Measurements from ENCODE around the gene SPAG16. TPM values are rescaled to one million over a fixed set of nuclear protein-coding genes. Genes with fewer than 3 reads are reported as not detected.
"Not testable (repeated sequence)": the region's sequence is repeated elsewhere in the genome, so short reads cannot be mapped to it uniquely, and the experiment has no call there.

SPAG16 gene
- total RNA-seq, 1 experiment from 2014 or later: 13.0 TPM

DNA sequence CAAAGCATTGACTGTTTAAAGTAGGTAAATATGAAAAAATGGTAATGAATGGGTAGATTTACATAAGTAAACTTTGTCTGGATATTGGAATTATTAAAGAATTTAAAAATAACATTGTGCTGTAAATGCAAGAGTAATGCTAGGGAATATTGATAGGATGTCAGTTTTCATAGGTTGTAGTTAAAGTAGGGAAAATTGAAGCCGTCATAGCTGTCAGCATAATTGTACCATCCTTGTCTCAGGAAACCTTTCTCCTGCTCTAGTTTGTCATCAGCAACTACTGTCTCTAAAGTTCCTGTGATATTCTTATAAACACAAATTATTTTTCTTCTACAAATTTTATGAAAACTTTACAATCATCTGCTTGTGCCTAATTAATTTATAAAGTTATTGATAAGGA lies 10.1 kb upstream of the SPAG16 start:
- no peak overlapping the region for H3K27ac ChIP-seq (ENCODE audit: low read length)
- intact Hi-C loops (cut with micrococcal nuclease; ENCODE audit: unreplicated experiment) (no loop called here), in situ Hi-C loops (cut with HindIII; ENCODE audit: low pct_unique_long_range_greater_than_20kb, low sequenced_read_pairs) (no loop called here)
- ChIA-PET CTCF (no interaction called here), POLR2A (no interaction called here)
- no peaks in the 10 kb centered on the region for H3K36me3 ChIP-seq (ENCODE audit: control insufficient read depth, insufficient read depth, low read length)
- H3K9me3 ChIP-seq (ENCODE audit: control insufficient read depth, insufficient read depth, low read depth, low read length): no peaks in the 10 kb centered on the region
- ATAC-seq (no peak), DNase-seq (ENCODE audit: low read depth, low spot score) (no peak)
- TF ChIP-seq, protein P1, sequence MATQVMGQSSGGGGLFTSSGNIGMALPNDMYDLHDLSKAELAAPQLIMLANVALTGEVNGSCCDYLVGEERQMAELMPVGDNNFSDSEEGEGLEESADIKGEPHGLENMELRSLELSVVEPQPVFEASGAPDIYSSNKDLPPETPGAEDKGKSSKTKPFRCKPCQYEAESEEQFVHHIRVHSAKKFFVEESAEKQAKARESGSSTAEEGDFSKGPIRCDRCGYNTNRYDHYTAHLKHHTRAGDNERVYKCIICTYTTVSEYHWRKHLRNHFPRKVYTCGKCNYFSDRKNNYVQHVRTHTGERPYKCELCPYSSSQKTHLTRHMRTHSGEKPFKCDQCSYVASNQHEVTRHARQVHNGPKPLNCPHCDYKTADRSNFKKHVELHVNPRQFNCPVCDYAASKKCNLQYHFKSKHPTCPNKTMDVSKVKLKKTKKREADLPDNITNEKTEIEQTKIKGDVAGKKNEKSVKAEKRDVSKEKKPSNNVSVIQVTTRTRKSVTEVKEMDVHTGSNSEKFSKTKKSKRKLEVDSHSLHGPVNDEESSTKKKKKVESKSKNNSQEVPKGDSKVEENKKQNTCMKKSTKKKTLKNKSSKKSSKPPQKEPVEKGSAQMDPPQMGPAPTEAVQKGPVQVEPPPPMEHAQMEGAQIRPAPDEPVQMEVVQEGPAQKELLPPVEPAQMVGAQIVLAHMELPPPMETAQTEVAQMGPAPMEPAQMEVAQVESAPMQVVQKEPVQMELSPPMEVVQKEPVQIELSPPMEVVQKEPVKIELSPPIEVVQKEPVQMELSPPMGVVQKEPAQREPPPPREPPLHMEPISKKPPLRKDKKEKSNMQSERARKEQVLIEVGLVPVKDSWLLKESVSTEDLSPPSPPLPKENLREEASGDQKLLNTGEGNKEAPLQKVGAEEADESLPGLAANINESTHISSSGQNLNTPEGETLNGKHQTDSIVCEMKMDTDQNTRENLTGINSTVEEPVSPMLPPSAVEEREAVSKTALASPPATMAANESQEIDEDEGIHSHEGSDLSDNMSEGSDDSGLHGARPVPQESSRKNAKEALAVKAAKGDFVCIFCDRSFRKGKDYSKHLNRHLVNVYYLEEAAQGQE (IDR thresholded peaks at IDR 0.05; ENCODE audit: insufficient read depth in 1 of 2, low read depth in 2 of 2, low read length in 1 of 2): no peak
- no peak for TF ChIP-seq POLR2AphosphoS5 (IDR thresholded peaks at IDR 0.05; ENCODE audit: low read depth, low read length)
- no peak for TF ChIP-seq TCF7L2 (IDR thresholded peaks at IDR 0.05; ENCODE audit: low read depth, low read length)
- TF ChIP-seq, protein P2, sequence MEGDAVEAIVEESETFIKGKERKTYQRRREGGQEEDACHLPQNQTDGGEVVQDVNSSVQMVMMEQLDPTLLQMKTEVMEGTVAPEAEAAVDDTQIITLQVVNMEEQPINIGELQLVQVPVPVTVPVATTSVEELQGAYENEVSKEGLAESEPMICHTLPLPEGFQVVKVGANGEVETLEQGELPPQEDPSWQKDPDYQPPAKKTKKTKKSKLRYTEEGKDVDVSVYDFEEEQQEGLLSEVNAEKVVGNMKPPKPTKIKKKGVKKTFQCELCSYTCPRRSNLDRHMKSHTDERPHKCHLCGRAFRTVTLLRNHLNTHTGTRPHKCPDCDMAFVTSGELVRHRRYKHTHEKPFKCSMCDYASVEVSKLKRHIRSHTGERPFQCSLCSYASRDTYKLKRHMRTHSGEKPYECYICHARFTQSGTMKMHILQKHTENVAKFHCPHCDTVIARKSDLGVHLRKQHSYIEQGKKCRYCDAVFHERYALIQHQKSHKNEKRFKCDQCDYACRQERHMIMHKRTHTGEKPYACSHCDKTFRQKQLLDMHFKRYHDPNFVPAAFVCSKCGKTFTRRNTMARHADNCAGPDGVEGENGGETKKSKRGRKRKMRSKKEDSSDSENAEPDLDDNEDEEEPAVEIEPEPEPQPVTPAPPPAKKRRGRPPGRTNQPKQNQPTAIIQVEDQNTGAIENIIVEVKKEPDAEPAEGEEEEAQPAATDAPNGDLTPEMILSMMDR (IDR thresholded peaks at IDR 0.05): no peak
- no peak for TF ChIP-seq SIN3A (IDR thresholded peaks at IDR 0.05; ENCODE audit: borderline replicate concordance, insufficient read depth, low read depth, low read length)
- BruUV-seq (replicated peaks): no TSS peak
- H3K27me3 ChIP-seq (ENCODE audit: control insufficient read depth, insufficient read depth, low read length): no peaks in the 10 kb centered on the region
- no peak overlapping the region for H3K4me3 ChIP-seq (ENCODE audit: low read depth in 2 of 2, low read length in 2 of 2)
- H3K4me1 ChIP-seq (ENCODE audit: control insufficient read depth, insufficient read depth, low read length): no peaks in the 10 kb centered on the region

DNA sequence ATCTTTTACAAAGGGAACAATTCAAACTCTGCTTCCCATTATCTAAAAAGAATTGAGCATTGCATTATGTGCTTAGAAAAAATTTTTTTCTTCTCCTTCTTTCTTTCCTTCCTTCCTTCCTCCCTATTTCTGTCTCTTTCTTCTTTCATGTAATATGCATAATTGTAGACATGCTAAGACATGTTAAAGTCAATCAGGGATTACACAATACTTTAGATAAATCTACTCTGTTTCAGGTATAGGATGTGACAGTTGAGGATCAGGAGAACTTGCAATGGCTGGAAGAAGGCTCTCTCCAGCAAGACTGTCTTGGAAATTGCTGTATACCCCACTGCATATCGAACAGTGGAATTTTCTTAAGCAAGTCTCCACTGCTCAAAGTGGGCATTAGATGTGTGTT lies 9.0 kb upstream of the SPAG16 start:
- Histone ChIP-seq H3K36me3 (ENCODE audit: control insufficient read depth, insufficient read depth, low read length) (no peaks in the 10 kb centered on the region), H3K27me3 (ENCODE audit: control insufficient read depth, insufficient read depth, low read length) (no peaks in the 10 kb centered on the region), H3K27ac (ENCODE audit: low read length) (no peak overlapping the region), H3K4me3 (ENCODE audit: low read depth in 2 of 2, low read length in 2 of 2) (no peak overlapping the region), H3K9me3 (ENCODE audit: control insufficient read depth, insufficient read depth, low read depth, low read length) (no peaks in the 10 kb centered on the region), H3K4me1 (ENCODE audit: control insufficient read depth, insufficient read depth, low read length) (no peaks in the 10 kb centered on the region)
- no TSS peak for BruUV-seq (replicated peaks)
- POLR2A ChIA-PET: no interaction called here
- ATAC-seq: no peak
- in situ Hi-C loops (cut with HindIII; ENCODE audit: low pct_unique_long_range_greater_than_20kb, low sequenced_read_pairs) (no loop called here), intact Hi-C loops (cut with micrococcal nuclease; ENCODE audit: unreplicated experiment) (no loop called here)
- TF ChIP-seq SIN3A (IDR thresholded peaks at IDR 0.05; ENCODE audit: borderline replicate concordance, insufficient read depth, low read depth, low read length) (no peak), TCF7L2 (IDR thresholded peaks at IDR 0.05; ENCODE audit: low read depth, low read length) (no peak), POLR2AphosphoS5 (IDR thresholded peaks at IDR 0.05; ENCODE audit: low read depth, low read length) (no peak)
- TF ChIP-seq, protein P1 (IDR thresholded peaks at IDR 0.05; ENCODE audit: insufficient read depth in 1 of 2, low read depth in 2 of 2, low read length in 1 of 2): no peak
- TF ChIP-seq, protein P2 (IDR thresholded peaks at IDR 0.05): no peak
- DNase-seq (ENCODE audit: low read depth, low spot score): no peak
- CTCF ChIA-PET: no interaction called here

DNA sequence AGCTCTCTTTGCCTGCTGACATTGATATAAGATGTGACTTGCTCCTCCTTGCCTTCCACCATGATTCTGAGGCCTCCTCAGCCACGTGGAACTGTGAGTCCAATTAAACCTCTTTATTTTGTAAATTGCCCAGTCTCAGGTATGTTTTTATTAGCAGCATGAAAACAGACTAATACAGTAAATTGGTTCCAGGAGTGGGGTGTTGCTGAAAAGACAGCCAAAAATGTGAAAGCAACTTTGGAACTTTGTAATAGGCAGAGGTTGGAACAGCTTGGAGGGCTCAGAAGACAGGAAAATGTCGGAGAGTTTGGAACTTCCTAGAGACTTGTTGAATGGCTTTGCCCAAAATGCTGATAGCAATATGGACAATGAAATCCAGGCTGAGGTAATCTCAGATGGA lies 7.1 kb upstream of the SPAG16 start:
- DNase-seq (ENCODE audit: low read depth, low spot score); BruUV-seq (replicated peaks); CTCF ChIA-PET; ATAC-seq; H3K36me3 ChIP-seq (ENCODE audit: control insufficient read depth, insufficient read depth, low read length); POLR2A ChIA-PET; H3K4me1 ChIP-seq (ENCODE audit: control insufficient read depth, insufficient read depth, low read length); H3K4me3 ChIP-seq (ENCODE audit: low read depth in 2 of 2, low read length in 2 of 2); H3K27me3 ChIP-seq (ENCODE audit: control insufficient read depth, insufficient read depth, low read length); in situ Hi-C loops (cut with HindIII; ENCODE audit: low pct_unique_long_range_greater_than_20kb, low sequenced_read_pairs); H3K27ac ChIP-seq (ENCODE audit: low read length); H3K9me3 ChIP-seq (ENCODE audit: control insufficient read depth, insufficient read depth, low read depth, low read length); intact Hi-C loops (cut with micrococcal nuclease; ENCODE audit: unreplicated experiment): not testable (repeated sequence)

Measured in Panc1 (cell line).